D721Med (cell line): ENCODE measurements around the gene SPAG5.

ENCODE experiments used
- DNase-seq: peaks from one replicate; pipeline ENCODE4 v3.0.0; 2011; ENCODE audit warnings: low spot score; ENCODE audit not compliant: insufficient read length
- FAIRE-seq: peaks from 2 replicates; lab custom pipeline; 2011; peaks lifted over from hg19 to GRCh38; lab: Jason Lieb, UNC
- CTCF ChIP-seq: IDR thresholded peaks from 2 replicates; pipeline ENCODE4 v1.5.1; 2012; ENCODE audit warnings: mild to moderate bottlenecking, control low read depth; ENCODE audit not compliant: insufficient read depth; ENCODE audit errors: missing control alignments

The SPAG5 gene

GRCh38 chr17:28572259-28573039 is 26.4 kb downstream of the SPAG5 start:
- FAIRE-seq (no peak), DNase-seq (no peak)
- TF ChIP-seq CTCF: no peak

- FAIRE-seq: no peak
- peak; percentile 97 for DNase-seq
- TF ChIP-seq CTCF: no peak
Measured at GRCh38 chr17:28571361-28572122, 27.3 kb downstream of the SPAG5 start, which contains the start of gene PIGS. PIGS (minus strand) TSS chr17:28571524; CDS start chr17:28571496, 28 bp downstream.

GRCh38 chr17:28570716-28571360 is 28.0 kb downstream of the SPAG5 start:
- no peak for FAIRE-seq
- DNase-seq: no peak
- no peak for TF ChIP-seq CTCF

GRCh38 chr17:28569446-28569845 is 29.4 kb downstream of the SPAG5 start:
- TF ChIP-seq CTCF: no peak
- FAIRE-seq (no peak), DNase-seq (no peak)

GRCh38 chr17:28567604-28568003 is 31.2 kb downstream of the SPAG5 start:
- no peak for TF ChIP-seq CTCF
- FAIRE-seq (no peak), DNase-seq (no peak)

GRCh38 chr17:28563475-28563874 is 35.4 kb downstream of the SPAG5 start:
- TF ChIP-seq CTCF: no peak
- DNase-seq (no peak), FAIRE-seq (no peak)

GRCh38 chr17:28555022-28555421 is 43.8 kb downstream of the SPAG5 start:
- FAIRE-seq (no peak), DNase-seq (no peak)
- TF ChIP-seq CTCF: no peak
